GM19463 (cell line): ENCODE measurements around the gene C1QTNF9.
"Not testable (repeated sequence)": the region's sequence is repeated elsewhere in the genome, so short reads cannot be mapped to it uniquely, and the experiment has no call there.

Source experiments
- ATAC-seq: cut with Tn5 transposase; IDR thresholded peaks from one replicate; pipeline ENCODE4 v1.9.1; 2021; ENCODE audit warnings: mild to moderate bottlenecking, moderate library complexity; ENCODE audit not compliant: unreplicated experiment

The C1QTNF9 gene

GRCh38 chr13:24359252-24359651 is 49.9 kb downstream of the C1QTNF9 start:
- ATAC-seq: not testable (repeated sequence)

GRCh38 chr13:24360106-24360505 is 50.7 kb downstream of the C1QTNF9 start:
- ATAC-seq: no peak

- ATAC-seq: no peak
These were observed 51.7 kb downstream of the C1QTNF9 start for GRCh38 chr13:24361113-24361512.

GRCh38 chr13:24361852-24362366 is 52.5 kb downstream of the C1QTNF9 start:
- ATAC-seq: no peak

- no peak for ATAC-seq
These were observed 53.1 kb downstream of the C1QTNF9 start for GRCh38 chr13:24362435-24362952.

GRCh38 chr13:24365191-24365590 is 55.8 kb downstream of the C1QTNF9 start:
- no peak for ATAC-seq

- ATAC-seq: not testable (repeated sequence)
These were observed 56.9 kb downstream of the C1QTNF9 start for GRCh38 chr13:24366315-24366714.

GRCh38 chr13:24371273-24371672 is 61.9 kb downstream of the C1QTNF9 start:
- not testable (repeated sequence) for ATAC-seq
